ENCODE results near the gene ZSWIM6. TPM values are rescaled to one million over a fixed set of nuclear protein-coding genes. Genes with fewer than 3 reads are reported as not detected.

Gene ZSWIM6
- total RNA-seq, 2 donors from 2014 or later, result 4.6 to 5.6 TPM

GRCh38 chr5:61461417-61461816 lies 129.4 kb downstream of the ZSWIM6 start:
- no peaks in the 10 kb centered on the region for H3K9me3 ChIP-seq
- H3K36me3 ChIP-seq, result no peaks in the 10 kb centered on the region
- no peak for DNase-seq (ENCODE audit: low spot score)

GRCh38 chr5:61461926-61462325 lies 129.9 kb downstream of the ZSWIM6 start:
- H3K9me3 ChIP-seq, result no peaks in the 10 kb centered on the region
- peaks cover 0 to 6% of the 10 kb centered on the region in 2 donors for H3K4me1 ChIP-seq
- H3K4me3 ChIP-seq, result no peak overlapping the region
- no peak overlapping the region for H3K27ac ChIP-seq
- no peaks in the 10 kb centered on the region for H3K36me3 ChIP-seq
- no peak for DNase-seq (ENCODE audit: low spot score)
- TF ChIP-seq CTCF (IDR thresholded peaks at IDR 0.05), result no peak
- H3K27me3 ChIP-seq, result no peaks in the 10 kb centered on the region

More at GRCh38 chr5:61461417-61461816, 129.4 kb downstream of the ZSWIM6 start:
- Histone ChIP-seq H3K27ac (no peak overlapping the region), H3K27me3 (no peaks in the 10 kb centered on the region), H3K4me3 (no peak overlapping the region), H3K4me1 (peaks cover 0 to 6% of the 10 kb centered on the region in 2 donors)
- TF ChIP-seq CTCF (IDR thresholded peaks at IDR 0.05), result no peak

GRCh38 chr5:61463596-61463995 lies 131.5 kb downstream of the ZSWIM6 start:
- H3K27me3 ChIP-seq, result no peaks in the 10 kb centered on the region
- H3K27ac ChIP-seq, result no peak overlapping the region
- peaks cover 0 to 18% of the 10 kb centered on the region in 2 donors for H3K4me1 ChIP-seq
- no peak for TF ChIP-seq CTCF (IDR thresholded peaks at IDR 0.05)
- no peak for DNase-seq (ENCODE audit: low spot score)
- no peaks in the 10 kb centered on the region for H3K36me3 ChIP-seq
- no peak overlapping the region for H3K4me3 ChIP-seq
- H3K9me3 ChIP-seq, result no peaks in the 10 kb centered on the region

GRCh38 chr5:61464512-61464911 lies 132.5 kb downstream of the ZSWIM6 start:
- H3K4me1 ChIP-seq, result peaks cover 0 to 18% of the 10 kb centered on the region in 2 donors
- H3K9me3 ChIP-seq, result no peaks in the 10 kb centered on the region
- TF ChIP-seq CTCF (IDR thresholded peaks at IDR 0.05), result no peak
- H3K27me3 ChIP-seq, result no peaks in the 10 kb centered on the region
- no peak for DNase-seq (ENCODE audit: low spot score)
- H3K4me3 ChIP-seq, result no peak overlapping the region
- no peak overlapping the region for H3K27ac ChIP-seq
- H3K36me3 ChIP-seq, result no peaks in the 10 kb centered on the region

- no peak overlapping the region for H3K27ac ChIP-seq
- no peak for TF ChIP-seq CTCF (IDR thresholded peaks at IDR 0.05)
- H3K27me3 ChIP-seq, result no peaks in the 10 kb centered on the region
- H3K4me1 ChIP-seq, result peaks cover 0 to 18% of the 10 kb centered on the region in 2 donors
- no peak for DNase-seq (ENCODE audit: low spot score)
- H3K9me3 ChIP-seq, result no peaks in the 10 kb centered on the region
- H3K4me3 ChIP-seq, result no peak overlapping the region
- no peaks in the 10 kb centered on the region for H3K36me3 ChIP-seq
Observed at GRCh38 chr5:61465066-61465465, 133.0 kb downstream of the ZSWIM6 start.

GRCh38 chr5:61465496-61465895 lies 133.4 kb downstream of the ZSWIM6 start:
- Histone ChIP-seq H3K4me1 (peaks cover 0 to 18% of the 10 kb centered on the region in 2 donors), H3K36me3 (no peaks in the 10 kb centered on the region), H3K27ac (no peak overlapping the region), H3K27me3 (no peaks in the 10 kb centered on the region), H3K9me3 (no peaks in the 10 kb centered on the region), H3K4me3 (no peak overlapping the region)
- DNase-seq (ENCODE audit: low spot score), result no peak
- no peak for TF ChIP-seq CTCF (IDR thresholded peaks at IDR 0.05)

All from right atrium auricular region (tissue), 2 donors.